ENCODE data around the gene SNF8. TPM values are rescaled to one million over a fixed set of nuclear protein-coding genes. Genes with fewer than 3 reads are reported as not detected.

Gene SNF8
- total and polyA plus RNA-seq, 2 of the 4 experiments (the other 2 are of a cell fraction) = 171 to 181 TPM

DNA sequence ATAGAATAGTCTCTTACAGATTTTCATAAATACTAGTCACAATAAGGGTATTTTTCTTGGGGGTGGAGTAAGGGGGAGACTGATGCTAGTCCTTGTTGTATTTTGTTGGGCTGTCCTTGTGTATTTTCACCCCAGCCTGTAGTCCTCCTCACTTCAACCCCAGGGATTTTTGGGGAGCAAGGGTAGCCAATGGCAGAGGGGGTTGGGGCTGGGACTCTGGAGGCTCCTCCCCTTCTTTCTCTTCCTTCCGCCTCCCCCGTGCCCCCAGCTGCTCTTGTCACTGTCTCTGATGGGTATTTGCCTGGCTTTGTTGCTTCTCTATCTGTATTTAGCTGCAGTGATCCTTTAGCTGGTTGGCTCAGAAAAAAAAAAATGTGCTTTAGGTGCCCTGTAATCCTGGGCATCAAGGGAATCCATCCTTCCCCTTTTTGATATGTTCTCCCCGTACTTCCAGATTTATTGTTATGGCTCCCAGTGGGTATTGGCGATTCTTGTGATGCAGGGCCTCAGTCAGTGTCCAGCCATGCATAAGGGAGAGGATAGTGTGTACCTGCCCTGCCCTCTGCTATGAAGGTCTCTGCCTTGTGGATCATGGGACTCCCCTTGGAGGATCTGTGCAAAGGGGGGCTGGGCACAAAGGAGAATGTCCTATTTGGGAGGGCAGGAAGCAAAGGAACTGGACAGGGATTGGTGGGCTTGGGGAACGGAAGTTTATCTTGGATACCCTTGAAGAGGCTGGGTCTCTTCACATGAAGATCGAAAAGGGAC lies 16.5 kb downstream of the SNF8 start (continued):
- TF ChIP-seq RFX5 (IDR thresholded peaks at IDR 0.05; ENCODE audit: low read depth, low read length) = no peak

DNA sequence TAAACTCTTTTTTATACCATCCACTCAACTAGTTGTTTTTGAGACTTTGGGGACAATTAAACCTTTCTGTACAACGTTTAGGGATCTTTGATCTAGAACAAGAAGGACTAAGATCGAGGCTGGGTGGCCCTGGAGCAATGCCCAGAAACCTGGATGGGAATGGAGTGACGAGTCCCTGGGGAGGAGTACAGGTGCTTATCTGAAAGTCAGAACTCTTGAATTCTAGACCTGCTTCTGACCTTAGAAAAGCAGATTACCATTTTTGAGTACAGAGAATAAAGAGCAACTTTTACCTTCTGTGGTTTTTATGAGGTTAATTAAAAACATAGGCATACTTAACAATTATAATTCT lies 18.7 kb downstream of the SNF8 start:
- Histone ChIP-seq H3K36me3 (ENCODE audit: control insufficient read depth, insufficient read depth, low read length) (peaks cover 81% of the 10 kb centered on the region), H3K9ac (ENCODE audit: low read depth, low read length) (no peak overlapping the region), H4K8ac (ENCODE audit: low read depth in 2 of 2, low read length in 2 of 2) (no peak overlapping the region), H2AK5ac (ENCODE audit: low read depth, low read length) (no peak overlapping the region), H2BK120ac (ENCODE audit: low read depth, low read length) (no peak overlapping the region), H2BK20ac (ENCODE audit: low read depth, low read length) (no peak overlapping the region), H2BK5ac (ENCODE audit: low read depth, low read length, poor library complexity, severe bottlenecking) (no peak overlapping the region), H3K27ac (ENCODE audit: insufficient read depth, low read length) (no peak overlapping the region), H3K56ac (ENCODE audit: extremely low read depth, insufficient read depth, low read length) (no peak overlapping the region), H3K23ac (ENCODE audit: low read depth, low read length) (no peak overlapping the region), H2BK15ac (ENCODE audit: low read depth, low read length) (no peak overlapping the region), H3K79me1 (ENCODE audit: low read depth in 1 of 2, low read length in 2 of 2) (peaks cover 39 to 69% of the 10 kb centered on the region in 2 experiments), H2AFZ (replicated peaks; ENCODE audit: low read length, poor library complexity) (no peak overlapping the region), H3K14ac (replicated peaks; ENCODE audit: low read depth, low read length) (no peak overlapping the region), H3K18ac (ENCODE audit: low read depth, low read length) (no peak overlapping the region), H3K4me1 (ENCODE audit: control insufficient read depth, insufficient read depth, low read length) (no peaks in the 10 kb centered on the region; the same call in 1 of the 2 replicates), H4K5ac (ENCODE audit: low read depth, low read length) (no peak overlapping the region), H2AK9ac (replicated peaks; ENCODE audit: low read depth, low read length, poor library complexity) (no peak overlapping the region), H3K27me3 (ENCODE audit: control insufficient read depth, insufficient read depth, low read length) (no peaks in the 10 kb centered on the region), H3K9me1 (ENCODE audit: insufficient read depth, low read length) (peaks cover 13% of the 10 kb centered on the region; the same call in 1 of the 2 replicates), H3K9me3 (ENCODE audit: control insufficient read depth, insufficient read depth, low read length) (no peaks in the 10 kb centered on the region), H3K4me2 (ENCODE audit: low read depth, low read length) (no peak overlapping the region), H3K4ac (ENCODE audit: low read depth, low read length) (no peak overlapping the region), H3K4me3 (ENCODE audit: insufficient read depth, low read depth, low read length) (no peak overlapping the region), H4K91ac (ENCODE audit: insufficient read depth, low read depth, low read length) (no peak overlapping the region), H4K20me1 (ENCODE audit: insufficient read depth, low read length) (peaks cover 46% of the 10 kb centered on the region)
- ChIA-PET CTCF (no interaction called here), POLR2A (ENCODE audit: unreplicated experiment) (interaction anchor here (0.6 kb wide), 1 partner anchor 19 kb away, joined by 3 read pairs; no protein-coding TSS in a partner anchor)
- in situ Hi-C loops (cut with MboI; ENCODE audit: low sequenced_read_pairs) = no loop called here
- dilution Hi-C loops (cut with HindIII; ENCODE audit: low sequenced_read_pairs, unreplicated experiment) = no loop called here
- intact Hi-C loops (cut with micrococcal nuclease) = no loop called here
- WGBS, 2 experiments (ENCODE audit: extremely low coverage in 2 of 2, insufficient read length in 1 of 2) = no CpG with 5 or more reads among the region's 3 CpGs
- DNase-seq (no peak), ATAC-seq (ENCODE audit: low read depth) (no peak)
- BruUV-seq (replicated peaks) = no TSS peak
- TF ChIP-seq RAD21 (IDR thresholded peaks at IDR 0.05; ENCODE audit: low read length) = no peak
- TF ChIP-seq, protein P1, sequence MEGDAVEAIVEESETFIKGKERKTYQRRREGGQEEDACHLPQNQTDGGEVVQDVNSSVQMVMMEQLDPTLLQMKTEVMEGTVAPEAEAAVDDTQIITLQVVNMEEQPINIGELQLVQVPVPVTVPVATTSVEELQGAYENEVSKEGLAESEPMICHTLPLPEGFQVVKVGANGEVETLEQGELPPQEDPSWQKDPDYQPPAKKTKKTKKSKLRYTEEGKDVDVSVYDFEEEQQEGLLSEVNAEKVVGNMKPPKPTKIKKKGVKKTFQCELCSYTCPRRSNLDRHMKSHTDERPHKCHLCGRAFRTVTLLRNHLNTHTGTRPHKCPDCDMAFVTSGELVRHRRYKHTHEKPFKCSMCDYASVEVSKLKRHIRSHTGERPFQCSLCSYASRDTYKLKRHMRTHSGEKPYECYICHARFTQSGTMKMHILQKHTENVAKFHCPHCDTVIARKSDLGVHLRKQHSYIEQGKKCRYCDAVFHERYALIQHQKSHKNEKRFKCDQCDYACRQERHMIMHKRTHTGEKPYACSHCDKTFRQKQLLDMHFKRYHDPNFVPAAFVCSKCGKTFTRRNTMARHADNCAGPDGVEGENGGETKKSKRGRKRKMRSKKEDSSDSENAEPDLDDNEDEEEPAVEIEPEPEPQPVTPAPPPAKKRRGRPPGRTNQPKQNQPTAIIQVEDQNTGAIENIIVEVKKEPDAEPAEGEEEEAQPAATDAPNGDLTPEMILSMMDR (conservative IDR thresholded peaks at IDR 0.05; ENCODE audit: low read depth, low read length) = no peak
- no peak for TF ChIP-seq MAFK (IDR thresholded peaks at IDR 0.05; ENCODE audit: low read depth, low read length)
- TF ChIP-seq BHLHE40 (IDR thresholded peaks at IDR 0.05; ENCODE audit: low read depth, low read length) = no peak
- TF ChIP-seq MXI1 (IDR thresholded peaks at IDR 0.05; ENCODE audit: borderline replicate concordance, low read depth, low read length) = no peak
- no peak for TF ChIP-seq RCOR1 (IDR thresholded peaks at IDR 0.05; ENCODE audit: insufficient replicate concordance, low read length)
- TF ChIP-seq MAZ (IDR thresholded peaks at IDR 0.05; ENCODE audit: borderline replicate concordance, low read depth, low read length) = no peak
- TF ChIP-seq POLR2A (IDR thresholded peaks at IDR 0.05; ENCODE audit: low read depth, low read length) = no peak
- TF ChIP-seq CEBPB (IDR thresholded peaks at IDR 0.05; ENCODE audit: low read depth, low read length) = no peak
- TF ChIP-seq, protein P2, sequence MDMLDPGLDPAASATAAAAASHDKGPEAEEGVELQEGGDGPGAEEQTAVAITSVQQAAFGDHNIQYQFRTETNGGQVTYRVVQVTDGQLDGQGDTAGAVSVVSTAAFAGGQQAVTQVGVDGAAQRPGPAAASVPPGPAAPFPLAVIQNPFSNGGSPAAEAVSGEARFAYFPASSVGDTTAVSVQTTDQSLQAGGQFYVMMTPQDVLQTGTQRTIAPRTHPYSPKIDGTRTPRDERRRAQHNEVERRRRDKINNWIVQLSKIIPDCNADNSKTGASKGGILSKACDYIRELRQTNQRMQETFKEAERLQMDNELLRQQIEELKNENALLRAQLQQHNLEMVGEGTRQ (IDR thresholded peaks at IDR 0.05; ENCODE audit: low read depth, low read length) = no peak
- TF ChIP-seq CHD1 (IDR thresholded peaks at IDR 0.05; ENCODE audit: low read depth, low read length) = no peak
- no peak for TF ChIP-seq FOS (IDR thresholded peaks at IDR 0.05; ENCODE audit: low read depth, low read length)
- TF ChIP-seq NFE2L2 (IDR thresholded peaks at IDR 0.05; ENCODE audit: low read depth, low read length) = no peak
